Effector CD8-positive, alpha-beta T cell (primary cell): Measurements from ENCODE around the gene ZNF599.

Source experiments
- DNase-seq: peaks from one replicate; lab custom pipeline; 2025; lab: John Stamatoyannopoulos, UW

ZNF599 gene

GRCh38 chr19:34744896-34745690, 27.9 kb downstream of the ZNF599 start:
- DNase-seq, result no peak

- no peak for DNase-seq
Measured at GRCh38 chr19:34734537-34735103, 38.4 kb downstream of the ZNF599 start.

GRCh38 chr19:34733746-34734536, 39.1 kb downstream of the ZNF599 start, which contains the start of gene ZNF181:
Gene ZNF181 (plus strand): TSS chr19:34734243. CDS start chr19:34735038, 795 bp downstream.
- peak; percentile 65 for DNase-seq

GRCh38 chr19:34733266-34733745, 39.7 kb downstream of the ZNF599 start:
- DNase-seq, result peak; percentile 48

GRCh38 chr19:34732612-34733211, 40.3 kb downstream of the ZNF599 start:
- no peak for DNase-seq

- DNase-seq, result no peak
Measured at GRCh38 chr19:34731964-34732363, 41.1 kb downstream of the ZNF599 start.

GRCh38 chr19:34731019-34731829, 41.8 kb downstream of the ZNF599 start:
- DNase-seq, result no peak

- DNase-seq, result no peak
Measured at GRCh38 chr19:34725400-34725799, 47.6 kb downstream of the ZNF599 start.

- DNase-seq, result no peak
Measured at GRCh38 chr19:34722353-34722752, 50.7 kb downstream of the ZNF599 start.

- DNase-seq, result no peak
Measured at GRCh38 chr19:34715357-34715756, 57.7 kb downstream of the ZNF599 start.

- no peak for DNase-seq
Measured at GRCh38 chr19:34713262-34713637, 59.8 kb downstream of the ZNF599 start.

GRCh38 chr19:34712395-34713261, 60.4 kb downstream of the ZNF599 start:
- peak; percentile 24 for DNase-seq

GRCh38 chr19:34711890-34712289, 61.1 kb downstream of the ZNF599 start:
- no peak for DNase-seq
